ENCODE measurements around the gene KIRREL2. TPM values are rescaled to one million over a fixed set of nuclear protein-coding genes. Genes with fewer than 3 reads are reported as not detected.
A peak's percentile ranks its signal among the peaks of the same experiment; 100 is the strongest.

KIRREL2 gene
- total and polyA plus RNA-seq, 8 donors, result 28.5 to 89.0 (median 47.6) TPM

DNA sequence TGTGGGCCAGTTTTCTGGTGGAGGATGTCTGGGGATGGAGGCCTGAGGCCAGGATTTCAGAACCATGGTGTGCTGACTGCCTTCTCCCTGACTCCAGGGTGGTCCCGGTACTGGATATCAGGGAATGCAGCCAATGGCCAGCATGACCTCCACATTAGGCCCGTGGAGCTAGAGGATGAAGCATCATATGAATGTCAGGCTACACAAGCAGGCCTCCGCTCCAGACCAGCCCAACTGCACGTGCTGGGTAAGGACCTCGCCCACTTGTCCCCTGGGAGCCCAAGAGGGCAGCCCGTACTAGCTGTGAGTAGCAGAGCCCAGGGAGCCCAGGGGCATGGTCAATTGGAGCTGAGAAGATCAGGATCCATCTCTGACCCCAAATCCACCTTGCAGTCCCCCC is 1.6 kb downstream of the KIRREL2 start:
- Histone ChIP-seq H3K4me3 (peak overlapping the region in 2 of 4 donors; percentile 61 to 70), H3K9me3 (no peaks in the 10 kb centered on the region), H3K36me3 (peaks cover 0 to 4% (median 0%) of the 10 kb centered on the region in 3 donors), H3K27me3 (no peaks in the 10 kb centered on the region), H3K27ac (no peak overlapping the region), H3K4me1 (peaks cover 6 to 24% (median 24%) of the 10 kb centered on the region in 3 donors)
- ATAC-seq (no peak), DNase-seq (peak in 2 of 6 donors; percentile 24 to 65), FAIRE-seq (no peak)
- TF ChIP-seq, protein P1, sequence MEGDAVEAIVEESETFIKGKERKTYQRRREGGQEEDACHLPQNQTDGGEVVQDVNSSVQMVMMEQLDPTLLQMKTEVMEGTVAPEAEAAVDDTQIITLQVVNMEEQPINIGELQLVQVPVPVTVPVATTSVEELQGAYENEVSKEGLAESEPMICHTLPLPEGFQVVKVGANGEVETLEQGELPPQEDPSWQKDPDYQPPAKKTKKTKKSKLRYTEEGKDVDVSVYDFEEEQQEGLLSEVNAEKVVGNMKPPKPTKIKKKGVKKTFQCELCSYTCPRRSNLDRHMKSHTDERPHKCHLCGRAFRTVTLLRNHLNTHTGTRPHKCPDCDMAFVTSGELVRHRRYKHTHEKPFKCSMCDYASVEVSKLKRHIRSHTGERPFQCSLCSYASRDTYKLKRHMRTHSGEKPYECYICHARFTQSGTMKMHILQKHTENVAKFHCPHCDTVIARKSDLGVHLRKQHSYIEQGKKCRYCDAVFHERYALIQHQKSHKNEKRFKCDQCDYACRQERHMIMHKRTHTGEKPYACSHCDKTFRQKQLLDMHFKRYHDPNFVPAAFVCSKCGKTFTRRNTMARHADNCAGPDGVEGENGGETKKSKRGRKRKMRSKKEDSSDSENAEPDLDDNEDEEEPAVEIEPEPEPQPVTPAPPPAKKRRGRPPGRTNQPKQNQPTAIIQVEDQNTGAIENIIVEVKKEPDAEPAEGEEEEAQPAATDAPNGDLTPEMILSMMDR (IDR thresholded peaks at IDR 0.05), result no peak
- intact Hi-C loops (cut with DNase I), result no loop called here
- WGBS, 2 donors, result 61 to 62% methylated on average over 6 of the region's 6 CpGs

DNA sequence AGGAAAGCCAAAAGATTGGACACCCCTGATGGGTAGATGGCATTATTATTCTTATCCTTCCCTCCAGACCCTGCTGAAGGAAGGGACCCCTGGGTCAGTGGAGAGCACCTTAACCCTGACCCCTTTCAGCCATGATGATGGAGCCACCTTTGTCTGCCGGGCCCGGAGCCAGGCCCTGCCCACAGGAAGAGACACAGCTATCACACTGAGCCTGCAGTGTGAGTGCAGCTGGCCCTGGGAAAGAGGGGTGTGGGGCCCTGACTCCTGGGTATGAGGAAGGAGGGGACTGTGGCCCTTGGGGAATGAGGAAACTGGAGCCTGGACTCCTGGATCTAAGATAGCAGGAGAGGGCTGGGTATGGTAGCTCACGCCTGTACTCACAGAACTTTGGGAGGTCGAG is 2.7 kb downstream of the KIRREL2 start:
- peaks cover 6 to 18% (median 17%) of the 10 kb centered on the region in 3 donors for H3K4me1 ChIP-seq
- 39 to 46% methylated on average over 4 of the region's 4 CpGs for WGBS, 2 donors

GRCh38 chr19:35860436-35860817 is 3.7 kb downstream of the KIRREL2 start:
- ATAC-seq (no peak), FAIRE-seq (no peak), DNase-seq (peak in 1 of 6 donors; percentile 58)
- no peak overlapping the region for H3K27ac ChIP-seq
- TF ChIP-seq, protein P1 (IDR thresholded peaks at IDR 0.05), result no peak
- intact Hi-C loops (cut with DNase I), result no loop called here
- H3K4me1 ChIP-seq, result peaks cover 6 to 11% (median 9%) of the 10 kb centered on the region in 3 donors
- H3K27me3 ChIP-seq, result no peaks in the 10 kb centered on the region
- no peaks in the 10 kb centered on the region for H3K9me3 ChIP-seq
- peaks cover 0 to 5% (median 0%) of the 10 kb centered on the region in 3 donors for H3K36me3 ChIP-seq
- H3K4me3 ChIP-seq, result no peak overlapping the region
- 52 to 56% methylated on average over 23 to 24 of the region's 24 CpGs for WGBS, 2 donors

More for the DNA sequence above, 2.7 kb downstream of the KIRREL2 start:
- TF ChIP-seq, protein P1 (IDR thresholded peaks at IDR 0.05), result no peak
- H3K27me3 ChIP-seq, result no peaks in the 10 kb centered on the region
- FAIRE-seq, result no peak
- intact Hi-C loops (cut with DNase I), result no loop called here
- peak in 4 of 6 donors; percentile 42 to 60 (median 50) for DNase-seq
- H3K36me3 ChIP-seq, result peaks cover 0 to 5% (median 0%) of the 10 kb centered on the region in 3 donors
- H3K9me3 ChIP-seq, result no peaks in the 10 kb centered on the region
- peak in 1 of 4 donors; percentile 12 for ATAC-seq
- no peak overlapping the region for H3K27ac ChIP-seq
- H3K4me3 ChIP-seq, result no peak overlapping the region

- H3K36me3 ChIP-seq, result peaks cover 0 to 5% (median 0%) of the 10 kb centered on the region in 3 donors
These were observed 4.3 kb downstream of the KIRREL2 start for GRCh38 chr19:35860818-35861639.

More at GRCh38 chr19:35860818-35861639, 4.3 kb downstream of the KIRREL2 start:
- Histone ChIP-seq H3K4me1 (peaks cover 6 to 11% (median 9%) of the 10 kb centered on the region in 3 donors), H3K27ac (no peak overlapping the region), H3K4me3 (no peak overlapping the region), H3K9me3 (no peaks in the 10 kb centered on the region), H3K27me3 (no peaks in the 10 kb centered on the region)
- DNase-seq (peak in 2 of 6 donors; percentile 49 to 68), FAIRE-seq (no peak), ATAC-seq (no peak)
- TF ChIP-seq, protein P1 (IDR thresholded peaks at IDR 0.05), result no peak
- intact Hi-C loops (cut with DNase I), result no loop called here
- 63 to 64% methylated on average over 54 to 55 of the region's 55 CpGs for WGBS, 2 donors

Measured in pancreas (tissue), 10 donors.